Sigmoid colon (tissue), 4 donors: ENCODE data around the gene EPAS1.

Experiments used
- CTCF ChIP-seq, 4 experiments: fragments of 450-650 bp in 3 of 4; fragments of 200-600 bp in 1 of 4; IDR thresholded peaks; one replicate each; pipeline ENCODE4 v1.5.1; 2016 to 2019; ENCODE audit warnings: antibody characterized with exemption in 4 of 4, mild to moderate bottlenecking in 3 of 4, moderate library complexity in 2 of 4
- EP300 ChIP-seq, 4 donors: sonication (generic); formaldehyde crosslinking; IDR thresholded peaks; one replicate each; pipeline ENCODE4 v1.6.1; 2017; ENCODE audit warnings: antibody characterized with exemption in 4 of 4
- POLR2A ChIP-seq, 2 donors: fragments of 450-650 bp; IDR thresholded peaks; one replicate each; pipeline ENCODE4 v1.6.1; 2016; ENCODE audit warnings: antibody characterized with exemption in 2 of 2, mild to moderate bottlenecking in 2 of 2, moderate library complexity in 2 of 2

- TF ChIP-seq POLR2A (IDR thresholded peaks at IDR 0.05) (no peak), EP300 (IDR thresholded peaks at IDR 0.05) (no peak), CTCF (IDR thresholded peaks at IDR 0.05) (no peak)
These were observed 37.4 kb upstream of the EPAS1 start for GRCh38 chr2:46259777-46260168.
